ENCODE measurements around the gene AKIP1. TPM values are rescaled to one million over a fixed set of nuclear protein-coding genes. Genes with fewer than 3 reads are reported as not detected.

Gene AKIP1
- total and polyA plus RNA-seq, 9 of the 15 experiments (the other 6 are each of a cell fraction or from before 2014, with no cell fraction given) = 9.0 to 52.6 (median 36.2) TPM

DNA sequence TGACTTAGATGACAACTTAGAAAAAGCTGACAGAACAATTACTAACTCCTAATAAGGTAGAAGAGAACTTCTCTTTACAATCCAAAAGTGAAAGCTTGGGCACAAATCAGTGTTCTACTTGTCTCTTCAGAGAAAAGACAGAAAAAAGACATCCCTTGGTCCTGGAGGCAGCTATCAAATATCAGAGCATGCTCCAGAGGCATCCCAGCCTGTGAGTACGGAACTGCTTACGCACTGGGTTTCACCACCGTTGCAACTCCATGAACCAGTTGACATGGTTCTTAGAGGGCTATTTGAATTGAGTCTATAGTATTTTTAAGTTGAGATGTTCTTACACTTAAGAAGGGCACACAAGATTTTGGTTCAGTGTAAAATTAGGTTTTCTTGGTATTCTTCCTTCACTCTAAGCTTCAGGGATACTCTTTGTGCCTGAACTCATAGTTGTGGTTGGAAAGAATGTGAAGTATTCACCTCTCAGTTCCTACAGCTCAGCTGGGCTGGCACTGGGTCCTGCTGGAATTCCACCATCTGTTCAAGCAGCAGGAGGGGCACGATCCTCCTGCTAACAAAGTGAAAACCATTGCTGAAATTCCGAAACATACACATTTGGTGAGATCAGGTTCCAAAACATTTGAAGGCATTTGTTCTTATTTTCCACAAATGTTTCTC is 6.3 kb downstream of the AKIP1 start:
- CTCF ChIA-PET (ENCODE audit: low intra/inter-chr PET ratio) = no interaction called here

DNA sequence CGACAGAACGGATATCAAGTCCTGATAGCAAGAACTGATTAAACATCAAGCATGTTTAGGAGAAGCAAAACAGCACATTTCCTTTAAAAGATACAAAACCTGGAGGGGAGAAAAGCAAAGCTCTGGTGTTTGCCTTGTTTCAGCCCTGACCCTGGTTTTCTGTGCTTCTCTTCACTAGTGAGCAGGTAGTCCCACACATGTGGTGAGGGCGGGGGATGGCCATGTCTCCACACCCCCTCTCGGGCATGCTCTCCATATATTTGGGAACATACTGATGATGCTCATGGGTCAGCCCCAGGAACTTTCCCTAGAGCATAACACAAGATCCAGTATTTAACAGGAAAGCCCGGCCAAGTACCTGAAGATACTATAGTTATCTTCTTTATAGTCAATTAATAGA is 11.7 kb downstream of the AKIP1 start:
- H3K79me2 ChIP-seq (ENCODE audit: control insufficient read depth, insufficient read depth, low read length) = no peaks in the 10 kb centered on the region
- no peak overlapping the region for H3K4me3 ChIP-seq
- ChIA-PET CTCF (ENCODE audit: low intra/inter-chr PET ratio) (no interaction called here), POLR2A (interaction anchor here (0.7 kb wide), 1 partner anchor 166 kb away, joined by 3 read pairs; no protein-coding TSS in a partner anchor)
- H3K27ac ChIP-seq (ENCODE audit: extremely low read depth, low read depth, low read length) = no peak overlapping the region
- H3K36me3 ChIP-seq (ENCODE audit: control insufficient read depth, insufficient read depth, low read length) = peaks cover 50% of the 10 kb centered on the region
- H3K9me1 ChIP-seq (ENCODE audit: control insufficient read depth, insufficient read depth, low read length) = no peaks in the 10 kb centered on the region
- no peak overlapping the region for H3K4me2 ChIP-seq (ENCODE audit: insufficient read depth, low read length)
- DNase-seq (ENCODE audit: extremely low read depth in 1 of 4, low spot score in 3 of 4) (peak in 1 of 4 experiments; percentile 6), FAIRE-seq (no peak), ATAC-seq (no peak)
- H3K4me1 ChIP-seq (replicated peaks in 1 of 2; ENCODE audit: control insufficient read depth in 2 of 2, insufficient read depth in 2 of 2, low read length in 2 of 2) = no peaks in the 10 kb centered on the region
- BruUV-seq (replicated peaks) = no TSS peak
- intact Hi-C loops (cut with micrococcal nuclease) (no loop called here), in situ Hi-C loops (cut with MboI) (no loop called here)
- no peak overlapping the region for H2AFZ ChIP-seq (ENCODE audit: low read depth, low read length)
- H3K9ac ChIP-seq (ENCODE audit: insufficient read depth in 1 of 2, low read depth in 2 of 2, low read length in 2 of 2) = no peak overlapping the region
- H4K20me1 ChIP-seq (replicated peaks; ENCODE audit: control insufficient read depth, insufficient read depth, low read length) = no peaks in the 10 kb centered on the region
- H3K9me3 ChIP-seq (replicated peaks; ENCODE audit: control insufficient read depth, insufficient read depth, low read depth, low read length) = no peaks in the 10 kb centered on the region
- WGBS (ENCODE audit: insufficient coverage, low coverage, missing lambda C conversion rate) = 81% methylated on average over 5 of the region's 5 CpGs
- no peaks in the 10 kb centered on the region for H3K27me3 ChIP-seq (ENCODE audit: control insufficient read depth in 2 of 2, insufficient read depth in 2 of 2, low read length in 2 of 2)
- TF ChIP-seq, protein P1, sequence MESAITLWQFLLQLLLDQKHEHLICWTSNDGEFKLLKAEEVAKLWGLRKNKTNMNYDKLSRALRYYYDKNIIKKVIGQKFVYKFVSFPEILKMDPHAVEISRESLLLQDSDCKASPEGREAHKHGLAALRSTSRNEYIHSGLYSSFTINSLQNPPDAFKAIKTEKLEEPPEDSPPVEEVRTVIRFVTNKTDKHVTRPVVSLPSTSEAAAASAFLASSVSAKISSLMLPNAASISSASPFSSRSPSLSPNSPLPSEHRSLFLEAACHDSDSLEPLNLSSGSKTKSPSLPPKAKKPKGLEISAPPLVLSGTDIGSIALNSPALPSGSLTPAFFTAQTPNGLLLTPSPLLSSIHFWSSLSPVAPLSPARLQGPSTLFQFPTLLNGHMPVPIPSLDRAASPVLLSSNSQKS (CRISPR knock-in tag; IDR thresholded peaks at IDR 0.05) = no peak
- TF ChIP-seq HNRNPLL (IDR thresholded peaks at IDR 0.05; ENCODE audit: low read depth, low read length, poor library complexity, severe bottlenecking) = no peak
- TF ChIP-seq ZNF146 (CRISPR knock-in tag; IDR thresholded peaks at IDR 0.05; ENCODE audit: unreplicated experiment) = no peak
- no peak for TF ChIP-seq RBFOX2 (IDR thresholded peaks at IDR 0.05; ENCODE audit: low read depth, low read length)
- TF ChIP-seq ZNF124 (CRISPR knock-in tag; IDR thresholded peaks at IDR 0.05) = no peak
- TF ChIP-seq, protein P2, sequence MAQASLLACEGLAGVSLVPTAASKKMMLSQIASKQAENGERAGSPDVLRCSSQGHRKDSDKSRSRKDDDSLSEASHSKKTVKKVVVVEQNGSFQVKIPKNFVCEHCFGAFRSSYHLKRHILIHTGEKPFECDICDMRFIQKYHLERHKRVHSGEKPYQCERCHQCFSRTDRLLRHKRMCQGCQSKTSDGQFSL (CRISPR knock-in tag; IDR thresholded peaks at IDR 0.05) = no peak
- TF ChIP-seq, protein P2 (tag; IDR thresholded peaks at IDR 0.05) = no peak
- no peak for TF ChIP-seq GATAD2B (IDR thresholded peaks at IDR 0.05; ENCODE audit: borderline replicate concordance)
- TF ChIP-seq RUNX1 (IDR thresholded peaks at IDR 0.05; ENCODE audit: low read depth) = no peak
- no peak for TF ChIP-seq ZNF197 (CRISPR knock-in tag; IDR thresholded peaks at IDR 0.05; ENCODE audit: low read depth)
- TF ChIP-seq TCFL5 (CRISPR knock-in tag; conservative IDR thresholded peaks at IDR 0.05) = no peak
- TF ChIP-seq ZNF586 (CRISPR knock-in tag; conservative IDR thresholded peaks at IDR 0.05) = no peak

More for the DNA sequence above, 6.3 kb downstream of the AKIP1 start:
- POLR2A ChIA-PET = no interaction called here
- 85% methylated on average over 4 of the region's 5 CpGs for WGBS (ENCODE audit: insufficient coverage, low coverage, missing lambda C conversion rate)
- Histone ChIP-seq H3K9me3 (replicated peaks; ENCODE audit: control insufficient read depth, insufficient read depth, low read depth, low read length) (no peaks in the 10 kb centered on the region; the same call in 1 of the 2 replicates), H3K9ac (ENCODE audit: insufficient read depth in 1 of 2, low read depth in 2 of 2, low read length in 2 of 2) (no peak overlapping the region), H3K79me2 (ENCODE audit: control insufficient read depth, insufficient read depth, low read length) (peaks cover 10% of the 10 kb centered on the region), H3K4me3 (no peak overlapping the region), H3K4me2 (ENCODE audit: insufficient read depth, low read length) (no peak overlapping the region), H3K27ac (ENCODE audit: extremely low read depth, low read depth, low read length) (no peak overlapping the region), H3K36me3 (ENCODE audit: control insufficient read depth, insufficient read depth, low read length) (peaks cover 66% of the 10 kb centered on the region), H3K4me1 (replicated peaks in 1 of 2; ENCODE audit: control insufficient read depth in 2 of 2, insufficient read depth in 2 of 2, low read length in 2 of 2) (peaks cover 0 to 19% of the 10 kb centered on the region in 2 experiments; a peak in 4 of 5 replicates), H3K9me1 (ENCODE audit: control insufficient read depth, insufficient read depth, low read length) (no peaks in the 10 kb centered on the region), H2AFZ (ENCODE audit: low read depth, low read length) (no peak overlapping the region), H3K27me3 (ENCODE audit: control insufficient read depth in 2 of 2, insufficient read depth in 2 of 2, low read length in 2 of 2) (no peaks in the 10 kb centered on the region), H4K20me1 (replicated peaks; ENCODE audit: control insufficient read depth, insufficient read depth, low read length) (no peaks in the 10 kb centered on the region)
- no peak for DNase-seq (ENCODE audit: extremely low read depth in 1 of 4, low spot score in 3 of 4)
- TF ChIP-seq EWSR1 (IDR thresholded peaks at IDR 0.05; ENCODE audit: borderline replicate concordance, low read depth, partially characterized antibody) (no peak), POLR2AphosphoS2 (IDR thresholded peaks at IDR 0.05; ENCODE audit: low read length) (no peak), ZNF217 (CRISPR knock-in tag; IDR thresholded peaks at IDR 0.05) (no peak), RBM17 (IDR thresholded peaks at IDR 0.05; ENCODE audit: borderline replicate concordance, low read depth, low read length) (no peak), EP300 (IDR thresholded peaks at IDR 0.05; ENCODE audit: low read length) (no peak), KDM5B (IDR thresholded peaks at IDR 0.05; ENCODE audit: insufficient replicate concordance, low read depth, low read length) (no peak), PTRF (tag; IDR thresholded peaks at IDR 0.05) (no peak)
- intact Hi-C loops (cut with micrococcal nuclease) = no loop called here
- no peak for ATAC-seq
- BruUV-seq (replicated peaks) = no TSS peak
- in situ Hi-C loops (cut with MboI) = no loop called here
- no peak for FAIRE-seq
